NK-92 (cell line): ENCODE measurements around the gene KIF3B.
"Not testable (repeated sequence)": the region's sequence is repeated elsewhere in the genome, so short reads cannot be mapped to it uniquely, and the experiment has no call there.

Source experiments
- DNase-seq: peaks from one replicate; lab custom pipeline; 2025; ENCODE audit not compliant: unreplicated experiment; lab: John Stamatoyannopoulos, UW

The KIF3B gene

DNA sequence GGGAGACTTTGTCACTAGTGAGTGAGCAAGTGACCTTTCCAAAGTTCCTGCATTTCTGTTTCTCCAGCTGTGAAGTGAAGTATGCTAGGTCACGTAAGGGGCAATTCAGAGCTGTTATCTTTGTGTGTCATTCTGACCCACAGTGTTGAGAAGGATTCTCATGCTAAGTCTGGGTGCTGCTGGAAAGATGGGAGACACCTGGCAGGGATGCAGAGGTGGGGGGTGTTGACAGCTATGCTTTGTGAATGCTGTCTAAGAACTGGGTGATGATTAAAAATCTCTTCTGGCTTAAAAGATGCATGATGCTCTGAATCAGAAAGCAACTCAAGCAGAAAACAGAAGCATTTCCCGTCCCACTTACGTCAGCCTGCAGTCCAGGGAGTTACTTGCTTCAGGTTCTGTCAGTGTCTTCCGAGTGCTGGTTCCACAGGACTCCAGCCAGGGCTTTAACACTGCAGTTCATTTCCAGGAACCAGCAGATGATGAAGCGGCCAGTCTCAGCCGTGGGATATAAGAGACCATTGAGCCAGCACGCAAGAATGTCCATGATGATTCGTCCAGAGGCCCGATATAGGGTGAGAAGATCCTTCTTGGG lies 49.7 kb downstream of the KIF3B start:
- DNase-seq = no peak

DNA sequence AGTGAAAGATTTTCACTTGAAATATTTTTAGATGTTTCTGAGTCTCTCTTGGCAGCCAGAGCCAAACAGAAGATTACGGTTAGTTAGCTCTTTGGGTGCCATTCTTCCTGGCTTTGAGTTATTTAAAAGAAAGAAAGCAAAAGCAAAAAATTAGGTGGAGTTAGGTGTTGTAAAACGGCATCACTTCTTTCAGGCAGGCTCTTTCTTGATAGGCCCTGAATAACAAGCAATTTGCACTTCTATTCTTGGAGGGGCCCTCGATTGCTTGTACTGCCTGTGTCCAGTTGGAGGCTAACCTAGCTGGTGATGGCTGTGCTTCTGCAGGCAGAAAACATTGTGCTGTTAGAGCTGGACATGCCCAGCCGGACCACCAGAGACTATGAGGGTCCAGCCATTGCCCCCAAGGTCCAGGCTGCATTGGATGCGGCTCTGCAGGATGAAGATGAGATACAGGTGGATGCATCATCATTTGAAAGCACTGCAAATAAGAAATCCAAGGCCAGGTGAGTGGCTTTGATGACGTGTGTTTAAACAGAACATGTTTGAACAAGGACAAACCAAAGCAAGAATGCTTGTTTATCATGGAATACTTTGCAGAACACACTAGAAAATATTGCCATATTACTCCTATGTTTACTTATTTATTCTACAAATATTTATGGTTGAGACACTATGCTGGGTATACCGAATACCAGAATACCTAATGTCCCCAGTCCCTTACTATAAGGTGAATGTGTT lies 52.5 kb downstream of the KIF3B start:
- DNase-seq = no peak

DNA sequence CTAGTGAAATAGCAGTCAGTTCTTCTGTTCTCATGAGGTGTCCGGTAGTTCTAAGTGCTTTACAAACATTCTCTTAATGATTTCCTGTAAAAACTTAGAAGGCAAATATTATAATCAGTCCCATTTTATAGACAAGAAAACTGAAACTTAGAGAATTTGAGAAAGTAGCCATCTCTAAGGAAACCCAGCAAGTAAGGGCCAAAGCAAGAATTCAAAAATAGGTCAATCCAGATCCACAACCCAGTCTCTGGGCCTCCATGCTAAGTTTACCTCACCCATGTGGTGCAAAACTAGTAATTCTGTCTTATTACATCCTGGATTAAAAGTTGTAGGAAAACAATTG lies 53.1 kb downstream of the KIF3B start:
- no peak for DNase-seq

DNA sequence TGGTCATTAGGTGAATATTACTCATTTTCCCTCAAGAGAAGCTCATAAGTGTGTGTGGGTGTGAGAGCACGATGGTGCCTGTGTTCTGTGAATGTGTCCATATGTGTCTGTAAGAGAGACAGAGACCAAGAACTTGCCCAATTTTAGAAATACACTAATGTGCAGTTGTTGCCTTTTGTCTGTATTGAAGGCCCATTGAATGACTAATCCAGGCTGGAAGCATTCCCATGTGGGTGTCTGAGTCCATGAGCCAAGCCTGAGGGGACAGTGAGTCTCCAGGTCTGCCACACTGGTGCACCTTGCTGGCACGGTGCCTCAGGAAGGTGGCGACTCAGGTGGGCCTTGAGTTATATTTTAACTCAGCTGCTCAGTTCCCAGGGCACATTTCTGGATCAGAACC lies 55.2 kb downstream of the KIF3B start:
- DNase-seq = no peak

DNA sequence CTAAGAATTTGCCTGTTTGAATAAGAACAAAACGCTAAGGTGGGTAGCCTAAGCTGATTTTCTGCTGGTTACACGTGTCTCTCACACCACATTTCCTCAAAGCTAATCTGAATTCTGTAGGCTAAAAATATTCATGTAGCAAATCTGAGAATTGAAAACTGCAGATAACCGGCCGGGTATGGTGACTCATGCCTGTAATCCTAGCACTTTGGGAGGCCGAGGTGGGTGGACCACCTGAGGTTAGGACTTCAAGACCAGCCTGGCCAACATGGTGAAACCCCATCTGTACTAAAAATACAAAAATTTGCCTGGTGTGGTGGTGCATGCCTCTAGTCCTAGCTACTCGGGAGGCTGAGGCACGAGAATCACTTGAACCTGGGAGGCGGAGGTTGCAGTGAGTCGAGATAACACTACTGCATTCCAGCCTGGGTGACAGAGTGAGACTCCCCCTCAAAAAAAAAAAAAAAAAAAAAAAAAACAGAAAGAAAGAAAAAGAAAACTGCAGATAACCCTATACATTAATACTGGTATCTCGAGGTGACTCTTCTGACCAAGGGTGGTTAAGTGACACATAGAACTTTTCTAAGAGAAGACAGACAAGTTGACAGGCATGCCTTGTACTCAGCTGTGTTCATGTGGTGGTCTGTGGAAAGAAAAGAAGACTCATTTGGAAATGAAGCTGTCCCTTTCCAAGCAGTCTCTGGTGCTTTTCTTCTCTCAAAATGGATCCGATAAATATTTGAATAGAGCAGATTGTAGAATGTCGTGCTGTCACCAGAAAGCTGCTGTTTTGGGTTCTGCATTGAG lies 55.9 kb downstream of the KIF3B start:
- no peak for DNase-seq

DNA sequence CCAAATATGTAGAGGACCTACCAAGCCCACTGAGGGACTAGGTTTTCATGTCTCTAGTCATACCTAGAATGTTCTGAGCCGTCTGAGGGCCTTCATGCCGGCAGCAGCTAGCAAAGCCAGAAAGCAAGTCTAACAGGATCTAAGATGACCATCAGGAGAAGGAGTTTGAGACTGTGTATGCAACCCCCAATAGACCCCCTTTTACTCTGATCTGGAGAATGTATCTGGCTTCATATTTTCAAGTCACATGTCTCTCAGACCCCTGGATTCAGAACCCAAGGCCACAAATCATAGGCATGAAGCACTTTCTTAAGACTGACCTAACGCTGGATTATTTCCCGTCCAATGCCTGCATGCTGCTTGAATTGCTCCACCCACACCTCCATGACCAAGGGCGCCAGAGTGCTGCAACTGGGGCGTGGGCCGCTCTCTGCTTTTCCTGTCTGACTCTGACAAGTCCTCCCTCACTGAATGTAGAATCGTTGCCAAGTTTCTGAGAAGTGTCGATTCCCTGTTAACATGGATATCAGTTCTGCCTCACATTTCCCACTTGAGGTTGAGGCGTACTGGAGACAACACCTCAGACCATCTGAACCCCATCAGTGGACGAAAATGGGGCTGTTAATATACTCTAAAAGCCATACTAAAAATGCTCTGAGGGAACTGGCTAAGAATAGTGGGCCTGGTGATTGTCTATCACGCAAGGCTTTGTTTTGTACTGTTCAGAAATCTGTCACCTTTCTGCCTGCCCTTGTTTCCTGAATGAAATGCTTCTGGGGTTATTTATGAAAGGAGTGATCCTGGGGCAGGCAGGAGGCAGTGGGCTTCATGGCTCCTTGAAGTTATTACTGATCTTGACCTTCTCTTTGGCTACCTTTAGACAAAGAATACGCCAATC lies 56.8 kb downstream of the KIF3B start:
- no peak for DNase-seq

DNA sequence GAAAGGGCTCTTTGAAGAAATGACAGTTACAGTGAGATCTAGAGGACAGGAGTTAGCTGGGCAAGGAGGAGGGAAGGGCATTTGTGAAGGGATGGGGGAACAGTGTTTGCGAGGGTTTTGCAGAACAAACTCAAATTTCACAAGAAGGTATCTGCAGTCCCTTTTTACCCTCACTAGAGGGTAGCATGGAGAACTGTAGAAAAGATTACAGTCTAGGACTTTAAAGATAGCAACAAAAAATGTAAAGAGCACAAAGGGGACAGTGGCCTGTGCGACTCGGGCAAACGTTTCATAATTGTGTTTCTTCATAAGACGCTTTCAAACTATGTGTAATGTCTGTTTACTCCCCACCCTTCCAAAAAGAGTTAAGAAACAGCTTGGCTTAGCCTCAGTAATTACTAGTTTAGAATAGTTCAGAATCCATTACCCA lies 59.5 kb downstream of the KIF3B start:
- no peak for DNase-seq

DNA sequence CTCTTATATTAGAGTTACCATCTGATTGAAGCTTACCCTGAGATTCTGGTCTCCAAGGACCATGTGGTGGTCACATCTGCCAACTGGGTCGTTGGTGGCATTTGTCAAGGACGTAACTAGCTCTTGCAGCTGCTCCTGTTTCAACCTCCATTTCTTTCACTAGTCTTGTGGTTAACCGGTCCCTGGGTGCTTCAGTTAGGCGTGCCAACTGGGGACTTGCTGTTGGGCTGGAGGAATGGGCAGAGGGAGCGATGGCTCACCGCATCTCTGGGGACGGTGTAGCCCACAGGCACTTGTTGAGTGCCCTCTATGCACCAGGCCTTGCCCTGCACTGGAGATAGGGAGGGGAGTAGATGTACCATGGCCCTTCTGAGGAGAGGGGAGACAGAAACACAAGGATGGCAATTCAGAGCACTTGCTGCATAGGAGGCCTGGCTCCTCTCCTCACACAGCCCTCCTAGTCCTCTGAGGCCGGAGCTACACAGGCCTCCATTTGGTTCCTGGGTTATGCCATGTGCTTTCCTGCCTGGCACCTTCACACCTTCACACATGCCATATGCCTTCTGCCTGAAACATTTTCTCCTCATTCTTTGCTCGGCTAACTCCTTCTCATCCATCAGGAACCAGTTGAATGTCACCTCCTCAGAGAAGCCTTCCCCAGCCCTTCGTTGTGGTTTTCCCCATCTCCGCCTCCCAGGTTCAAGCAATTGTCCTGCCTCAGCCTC lies 60.6 kb downstream of the KIF3B start:
- DNase-seq = no peak

DNA sequence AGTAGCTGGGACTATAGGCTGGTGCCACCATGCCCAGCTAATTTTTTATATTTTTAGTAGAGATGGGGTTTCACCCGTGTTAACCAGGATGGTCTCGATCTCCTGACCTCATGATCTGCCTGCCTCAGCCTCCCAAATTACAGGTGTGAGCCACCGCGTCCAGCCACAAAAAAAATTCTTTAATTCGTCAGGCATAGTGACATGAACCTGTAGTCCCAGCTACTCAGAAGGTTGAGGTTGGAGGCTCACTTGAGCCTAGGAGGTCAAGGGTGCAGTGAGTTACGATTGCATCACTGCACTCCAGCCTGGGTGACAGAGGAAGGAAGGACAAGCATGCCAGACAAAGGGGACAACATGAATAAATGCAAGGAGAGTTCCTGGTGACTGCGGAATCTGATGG lies 61.2 kb downstream of the KIF3B start:
- no peak for DNase-seq

DNA sequence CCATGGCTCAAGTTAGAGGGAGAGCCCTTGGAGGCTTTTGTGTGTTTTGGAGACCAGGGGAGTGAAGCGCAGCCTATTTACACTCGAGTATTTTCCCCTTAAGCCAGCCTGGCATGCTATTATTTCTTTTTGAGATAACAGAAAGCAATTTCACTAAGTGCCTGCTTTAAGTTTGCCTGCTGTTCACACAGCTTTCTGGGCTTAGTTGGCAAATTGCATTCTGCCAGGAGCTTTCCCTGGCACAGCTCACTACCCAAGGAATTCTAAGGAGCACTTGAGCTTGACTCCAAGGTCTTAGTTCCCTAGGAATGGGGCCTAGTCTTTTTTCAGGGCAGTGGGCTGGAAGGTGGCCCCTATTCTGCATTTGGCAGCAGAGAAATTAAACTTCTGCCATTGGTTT lies 61.7 kb downstream of the KIF3B start:
- no peak for DNase-seq

DNA sequence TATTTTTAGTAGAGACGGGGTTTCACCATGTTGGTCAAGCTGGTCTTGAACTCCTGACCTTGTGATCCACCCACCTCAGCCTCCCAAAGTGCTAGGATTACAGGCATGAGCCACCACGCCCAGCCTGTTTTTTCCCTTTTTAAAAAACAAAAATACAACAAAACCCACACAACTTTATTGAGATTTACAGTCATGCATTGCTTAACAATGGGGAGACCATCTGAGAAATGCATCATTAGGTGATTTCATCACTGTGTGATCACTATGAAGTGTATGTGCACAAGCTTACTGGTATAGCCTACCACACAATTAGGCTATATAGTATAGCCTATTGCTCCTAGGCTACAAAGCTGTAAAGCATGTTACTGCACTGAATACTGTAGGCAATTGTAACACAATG lies 63.6 kb downstream of the KIF3B start:
- not testable (repeated sequence) for DNase-seq

DNA sequence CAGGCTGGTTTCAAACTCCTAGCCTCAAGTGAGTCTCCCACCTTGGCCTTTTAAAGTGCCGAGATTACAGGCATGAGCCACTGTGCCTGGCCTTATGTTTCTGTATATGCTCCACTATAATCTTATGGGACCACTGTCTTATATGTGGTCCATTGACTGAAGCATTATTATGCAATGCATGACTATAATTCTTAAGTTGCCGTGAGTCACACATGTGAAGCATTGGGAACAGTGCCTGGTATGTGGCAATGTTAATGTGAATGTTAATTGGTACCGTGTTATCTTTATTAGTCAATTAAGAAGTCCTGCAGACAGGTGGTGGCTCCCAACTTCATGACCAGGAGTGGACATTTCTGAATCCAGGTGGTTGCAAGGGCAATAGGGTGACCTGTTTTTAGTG lies 66.0 kb downstream of the KIF3B start:
- DNase-seq = no peak

DNA sequence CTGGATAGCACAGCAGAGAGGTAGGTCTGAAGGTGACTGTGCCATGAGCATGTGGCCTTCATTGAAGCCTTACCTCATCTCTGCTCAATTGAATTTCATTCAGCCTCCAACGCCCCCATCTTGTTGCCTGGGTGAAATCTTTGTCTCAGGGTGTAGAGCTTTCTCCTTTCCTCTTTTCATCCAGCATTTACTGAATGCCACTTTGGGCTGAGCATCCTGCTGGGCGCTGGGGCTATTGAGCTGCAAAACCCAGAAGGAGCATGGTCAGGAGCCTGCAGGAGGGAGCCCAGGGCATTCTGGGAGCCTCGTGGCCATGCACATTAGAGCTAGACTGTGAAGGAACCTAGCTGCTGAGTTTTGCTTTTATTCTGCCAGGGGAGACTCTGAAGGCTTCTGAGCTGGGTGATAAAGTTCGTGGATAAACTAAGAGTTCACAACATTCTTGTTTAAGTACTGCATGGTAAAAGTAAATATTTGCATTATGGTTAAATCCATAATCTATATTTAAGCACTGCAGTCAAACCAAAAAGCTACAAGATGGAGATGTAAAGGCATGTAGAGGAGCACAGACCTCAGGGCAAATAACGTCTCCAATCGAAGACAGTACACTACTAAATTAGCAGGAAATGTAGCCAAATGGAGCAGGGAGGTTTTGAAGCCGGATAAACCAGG lies 67.5 kb downstream of the KIF3B start:
- no peak for DNase-seq

DNA sequence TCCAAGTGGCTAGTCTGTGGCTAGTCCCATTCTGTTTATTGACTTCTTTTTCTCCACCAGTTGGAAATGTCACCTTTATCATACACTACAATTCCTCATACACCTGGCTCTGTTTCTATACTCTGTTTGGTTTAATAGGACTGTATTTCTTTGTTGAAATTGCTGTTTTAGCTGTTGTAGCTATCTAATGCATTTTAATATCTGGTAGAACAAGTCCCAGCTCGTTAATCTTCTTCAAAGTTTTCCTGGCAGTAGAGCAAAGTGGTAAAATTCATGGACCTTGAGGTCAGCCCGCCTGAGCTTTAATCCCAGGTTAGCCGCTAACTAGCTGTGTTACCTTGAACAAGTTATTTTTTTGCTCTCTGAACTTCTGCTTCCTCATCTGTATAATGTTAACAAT lies 70.8 kb downstream of the KIF3B start:
- DNase-seq = no peak

DNA sequence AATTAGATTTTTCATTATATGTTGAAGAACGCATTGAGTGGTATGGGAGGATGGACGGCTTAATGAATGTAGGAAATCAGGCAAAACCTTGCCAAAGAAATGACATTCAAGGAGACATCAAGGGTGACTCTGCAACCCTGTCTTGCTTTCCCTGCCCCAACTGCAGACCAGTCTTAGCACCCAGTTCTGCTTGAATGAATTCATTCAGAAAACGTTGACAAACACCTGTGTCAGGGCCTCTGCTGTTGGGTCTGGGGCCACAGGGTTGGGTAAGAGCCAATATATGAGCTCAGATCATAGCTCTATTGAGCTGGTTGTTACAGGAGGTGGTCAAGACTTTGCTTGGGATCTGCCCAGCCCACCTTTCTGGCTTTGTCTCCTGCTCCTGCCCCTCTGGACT lies 73.0 kb downstream of the KIF3B start:
- DNase-seq = no peak

DNA sequence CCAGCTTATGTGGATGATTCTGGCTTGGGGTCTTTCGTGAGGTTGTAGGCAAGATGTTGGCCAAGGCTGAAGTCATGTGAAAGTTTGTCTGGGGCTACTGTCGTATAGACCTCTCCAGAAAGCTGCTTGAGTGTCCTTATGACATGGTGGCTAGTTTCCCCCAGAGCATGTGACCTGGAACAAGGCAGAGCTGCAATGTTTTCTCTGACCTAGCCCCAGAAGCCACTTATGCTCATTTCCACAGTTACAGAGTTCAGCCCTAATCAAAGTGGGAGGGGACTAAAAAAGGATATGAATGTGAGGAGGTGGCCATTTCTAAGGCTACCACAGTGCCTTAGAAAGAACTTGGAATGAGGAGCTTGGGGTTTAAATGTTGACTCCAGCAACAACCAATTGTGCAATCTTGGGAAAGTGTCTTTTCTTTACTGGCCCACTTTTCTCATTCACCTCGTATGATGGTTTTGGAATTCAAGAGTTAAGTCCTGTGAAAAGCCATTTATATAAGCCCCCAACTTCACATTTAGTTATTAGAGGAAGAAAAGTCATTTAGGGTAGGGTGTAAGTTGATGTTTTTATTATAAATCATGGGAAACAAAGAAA lies 74.8 kb downstream of the KIF3B start:
- no peak for DNase-seq

DNA sequence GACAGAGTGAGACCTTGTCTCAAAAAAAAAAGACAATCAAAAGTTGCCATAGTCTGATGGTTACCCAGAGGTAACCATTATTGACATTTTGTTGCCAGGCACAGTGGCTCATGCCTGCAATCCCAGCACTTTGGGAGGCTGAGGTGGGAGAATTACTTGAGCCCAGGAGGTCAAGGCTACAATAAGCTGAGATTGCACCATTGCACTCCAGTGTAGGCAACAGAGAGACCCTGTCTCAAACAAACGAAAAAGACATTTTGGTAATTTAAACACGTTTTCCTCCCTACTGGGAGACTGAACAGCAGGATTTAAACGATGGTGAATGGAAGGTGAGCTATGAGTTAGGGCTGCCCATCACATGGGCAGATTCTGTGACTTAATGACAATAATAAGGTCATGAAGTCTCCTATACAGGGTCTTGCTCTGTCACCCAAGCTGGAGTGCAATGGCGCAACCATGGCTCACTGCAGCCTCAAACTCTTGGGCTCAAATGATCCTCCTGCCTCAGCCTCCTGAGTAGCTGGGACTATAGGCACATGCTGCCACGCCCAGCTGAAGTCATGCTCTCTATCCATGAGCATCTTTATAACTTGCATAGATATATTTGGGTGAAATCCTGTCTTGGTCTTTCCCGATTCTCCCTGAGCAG lies 76.5 kb downstream of the KIF3B start:
- DNase-seq = no peak

DNA sequence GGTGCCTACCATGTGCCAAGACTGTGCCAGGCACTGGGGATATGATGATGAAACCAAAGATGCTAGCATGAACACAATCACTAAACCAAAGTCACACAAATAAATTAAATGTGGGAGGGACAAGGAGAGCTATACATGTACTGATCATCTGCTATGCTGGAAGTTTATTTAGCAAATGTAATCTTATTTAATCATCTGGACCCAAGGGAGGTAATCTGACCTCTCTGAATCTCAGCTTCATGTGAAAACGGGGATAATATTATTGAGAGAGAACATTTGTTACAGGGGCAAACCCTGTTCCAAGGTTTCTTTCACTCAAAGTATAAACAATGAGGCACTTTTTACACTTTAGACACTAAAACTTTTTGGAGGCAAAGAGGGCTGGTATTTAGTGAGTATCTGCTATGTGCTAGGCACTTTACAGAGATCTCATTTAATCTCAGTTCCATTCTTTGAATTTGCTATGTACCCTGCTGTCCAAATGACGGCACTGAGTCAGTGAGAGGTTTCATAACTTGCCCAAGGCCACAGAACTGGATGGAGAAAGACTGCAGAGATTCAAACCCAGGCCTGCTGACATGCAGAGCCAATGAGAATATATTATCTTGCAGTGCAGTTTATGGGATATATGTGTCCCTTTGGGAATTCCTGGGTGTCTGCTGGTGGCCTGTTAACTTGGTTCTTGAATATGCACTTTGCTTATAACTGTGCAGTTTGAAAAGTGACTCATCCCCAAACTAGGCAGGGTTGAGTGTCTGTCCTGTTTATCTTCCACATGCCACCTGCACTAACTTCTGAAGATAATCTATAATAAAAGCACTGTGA lies 77.4 kb downstream of the KIF3B start:
- DNase-seq = no peak
